Measurements from ENCODE around the gene NR2E3. TPM values are rescaled to one million over a fixed set of nuclear protein-coding genes. Genes with fewer than 3 reads are reported as not detected.
"Not testable (repeated sequence)": the region's sequence is repeated elsewhere in the genome, so short reads cannot be mapped to it uniquely, and the experiment has no call there.

NR2E3 gene
- total RNA-seq, 1 donor from 2014 or later: 0.23 TPM

- DNase-seq (ENCODE audit: low spot score): no peak
These were observed 4.9 kb downstream of the NR2E3 start for GRCh38 chr15:71815301-71815700.

DNA sequence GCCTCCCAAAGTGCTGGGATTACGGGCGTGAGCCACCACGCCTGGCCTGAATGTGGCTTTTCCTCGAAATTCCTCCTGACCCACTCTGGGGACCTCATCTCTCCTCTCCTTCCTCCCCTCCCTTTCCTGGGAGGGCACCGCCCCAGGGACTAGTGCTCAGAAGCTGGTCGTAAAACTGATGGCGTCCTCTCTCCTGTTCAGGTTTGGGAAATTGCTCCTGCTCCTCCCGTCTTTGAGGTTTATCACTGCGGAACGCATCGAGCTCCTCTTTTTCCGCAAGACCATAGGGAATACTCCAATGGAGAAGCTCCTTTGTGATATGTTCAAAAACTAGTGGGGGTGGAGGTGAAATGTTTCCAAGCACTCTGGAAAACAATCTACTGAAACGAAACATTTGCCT lies 7.0 kb downstream of the NR2E3 start:
- no peak for DNase-seq (ENCODE audit: low spot score)

GRCh38 chr15:71820127-71820526 lies 9.8 kb downstream of the NR2E3 start:
- no peak for DNase-seq (ENCODE audit: low spot score)

DNA sequence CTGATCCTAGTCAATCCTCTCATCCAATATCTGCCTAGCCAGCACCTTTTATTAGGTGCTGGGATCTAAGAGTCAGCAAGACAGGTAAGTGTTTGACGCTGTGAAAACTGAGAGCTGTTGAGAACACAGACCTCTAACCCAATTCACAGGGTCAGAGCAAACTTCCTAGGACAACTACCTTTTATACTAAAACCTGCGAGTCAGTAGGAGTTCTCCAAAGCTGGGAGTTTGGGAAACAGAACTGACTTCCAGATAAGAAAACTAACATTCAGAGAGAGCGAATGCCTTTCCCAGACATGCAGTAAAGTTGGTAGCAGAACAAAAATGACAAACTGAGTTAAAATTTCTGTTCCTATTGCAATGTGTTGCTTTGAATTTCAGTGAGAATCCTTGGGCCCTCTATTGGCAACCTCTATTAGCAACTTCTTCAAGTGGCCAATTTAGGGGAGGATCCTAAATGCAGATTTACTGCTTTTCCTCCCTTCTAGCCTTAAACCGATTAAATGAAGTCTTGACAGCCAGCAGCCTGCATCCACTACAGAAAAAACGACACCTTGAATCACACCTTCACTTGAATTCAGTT lies 11.3 kb downstream of the NR2E3 start:
- no peak for DNase-seq (ENCODE audit: low spot score)

- no peak for DNase-seq (ENCODE audit: low spot score)
These were observed 12.7 kb downstream of the NR2E3 start for GRCh38 chr15:71822890-71823630.

DNA sequence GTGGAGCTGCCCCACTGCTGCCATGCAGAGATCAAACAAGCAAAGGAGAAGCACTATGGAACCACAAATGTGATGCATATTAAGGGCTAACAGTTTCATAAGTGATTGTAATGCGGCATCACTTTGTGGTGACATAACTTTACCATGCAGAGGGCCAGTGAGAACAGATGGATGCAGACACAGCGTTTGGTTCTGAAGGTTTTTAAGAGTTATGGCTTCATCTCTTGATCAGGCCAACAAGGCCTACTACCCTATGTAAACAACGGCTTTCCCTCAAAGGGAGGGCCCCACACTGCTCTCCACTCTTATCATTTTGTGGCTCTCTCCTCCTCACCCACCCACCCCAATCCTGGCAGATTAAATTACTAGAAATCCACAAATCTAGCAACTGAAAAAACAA lies 13.4 kb downstream of the NR2E3 start:
- no peak for DNase-seq (ENCODE audit: low spot score)

- DNase-seq (ENCODE audit: low spot score): no peak
These were observed 14.8 kb downstream of the NR2E3 start for GRCh38 chr15:71825021-71825730.

GRCh38 chr15:71826196-71826595 lies 15.8 kb downstream of the NR2E3 start:
- no peak for DNase-seq (ENCODE audit: low spot score)

GRCh38 chr15:71830981-71831380 lies 20.6 kb downstream of the NR2E3 start:
- DNase-seq (ENCODE audit: low spot score): no peak

DNA sequence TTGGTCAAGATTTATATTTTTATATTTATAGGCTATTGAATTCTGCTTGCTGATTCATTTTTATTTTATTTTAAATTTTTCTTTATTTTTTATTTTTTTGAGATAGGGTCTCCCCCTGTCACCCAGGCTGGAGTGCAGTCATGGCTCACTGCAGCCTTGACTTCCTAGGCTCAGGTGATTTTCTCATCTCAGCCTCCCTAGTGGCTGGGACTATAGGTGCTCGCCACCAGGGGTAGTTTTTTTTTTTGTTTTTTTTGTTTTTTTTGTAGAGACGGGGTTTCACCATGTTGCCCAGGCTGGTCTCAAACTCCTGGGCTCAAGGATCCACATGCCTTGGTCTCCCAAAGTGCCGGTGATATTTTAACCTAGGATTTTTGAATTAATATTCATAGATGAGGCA lies 31.2 kb downstream of the NR2E3 start:
- no peak for DNase-seq (ENCODE audit: low spot score)

DNA sequence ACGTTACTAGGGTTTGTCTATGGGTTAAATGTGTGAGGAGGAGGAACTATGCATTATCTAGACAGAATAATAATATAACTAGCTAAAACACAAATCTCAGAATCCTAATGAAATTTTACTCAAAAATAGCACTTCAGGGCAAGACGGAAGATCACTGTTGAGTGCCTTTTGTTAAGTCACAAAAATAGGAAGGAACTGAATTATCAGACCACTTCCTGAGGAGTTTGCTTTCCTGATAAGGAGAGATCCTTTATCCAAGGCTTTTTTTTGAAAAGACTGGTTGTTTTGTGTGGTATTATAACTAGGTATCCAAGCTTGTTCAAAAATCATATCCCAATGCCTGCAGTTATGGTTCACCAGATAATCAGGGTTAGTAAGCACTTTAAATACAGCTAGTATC lies 34.6 kb downstream of the NR2E3 start:
- DNase-seq (ENCODE audit: low spot score): no peak

GRCh38 chr15:71853543-71853942 lies 43.2 kb downstream of the NR2E3 start:
- DNase-seq (ENCODE audit: low spot score): no peak

DNA sequence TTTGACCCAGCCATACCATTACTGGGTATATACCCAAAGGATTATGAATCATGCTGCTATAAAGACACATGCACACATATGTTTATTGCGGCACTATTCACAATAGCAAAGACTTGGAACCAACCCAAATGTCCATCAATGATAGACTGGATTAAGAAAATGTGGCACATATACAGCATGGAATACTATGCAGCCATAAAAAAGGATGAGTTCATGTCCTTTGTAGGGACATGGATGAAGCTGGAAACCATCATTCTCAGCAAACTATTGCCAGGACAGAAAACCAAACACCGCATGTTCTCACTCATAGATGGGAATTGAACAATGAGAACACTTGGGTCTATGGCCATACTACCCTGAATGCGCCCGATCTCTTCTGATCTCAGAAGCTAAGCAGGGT lies 47.9 kb downstream of the NR2E3 start:
- not testable (repeated sequence) for DNase-seq (ENCODE audit: low spot score)

Data from ureter (tissue), 1 donor.